ENCODE results near the gene CDK2AP2.
A peak's percentile ranks its signal among the peaks of the same experiment; 100 is the strongest.
"Not testable (repeated sequence)": the region's sequence is repeated elsewhere in the genome, so short reads cannot be mapped to it uniquely, and the experiment has no call there.

CDK2AP2 gene

GRCh38 chr11:67523556-67524479 lies 15.9 kb upstream of the CDK2AP2 start:
- no peak for DNase-seq

- DNase-seq, result no peak
Measured at GRCh38 chr11:67522844-67523555, 15.0 kb upstream of the CDK2AP2 start, which contains the start of gene CABP2. CABP2 (minus strand) TSS chr11:67523446; CDS start chr11:67523326, 120 bp downstream.

- no peak for DNase-seq
Measured at GRCh38 chr11:67522338-67522737, 14.4 kb upstream of the CDK2AP2 start.

GRCh38 chr11:67521924-67522323 lies 14.0 kb upstream of the CDK2AP2 start:
- no peak for DNase-seq

- no peak for DNase-seq
Measured at GRCh38 chr11:67520856-67521824, 13.2 kb upstream of the CDK2AP2 start.

GRCh38 chr11:67519726-67520125 lies 11.8 kb upstream of the CDK2AP2 start:
- DNase-seq, result no peak

GRCh38 chr11:67517784-67518552 lies 10.0 kb upstream of the CDK2AP2 start:
- DNase-seq, result no peak

- no peak for DNase-seq
Measured at GRCh38 chr11:67516806-67517205, 8.8 kb upstream of the CDK2AP2 start.

GRCh38 chr11:67514116-67514515 lies 6.2 kb upstream of the CDK2AP2 start:
- no peak for DNase-seq

- DNase-seq, result not testable (repeated sequence)
Measured at GRCh38 chr11:67511558-67511957, 3.6 kb upstream of the CDK2AP2 start.

- no peak for DNase-seq
Measured at GRCh38 chr11:67510023-67510345, 2.0 kb upstream of the CDK2AP2 start.

- DNase-seq, result peak; percentile 99
Measured at GRCh38 chr11:67508486-67509121, 642 bp upstream of the CDK2AP2 start.

- DNase-seq, result no peak
Measured at GRCh38 chr11:67507242-67507863, 609 bp downstream of the CDK2AP2 start.

GRCh38 chr11:67506426-67507051 lies 1.4 kb downstream of the CDK2AP2 start:
- no peak for DNase-seq

- DNase-seq, result peak; percentile 96
Measured at GRCh38 chr11:67505605-67506396, 2.2 kb downstream of the CDK2AP2 start.

- DNase-seq, result peak; percentile 89
Measured at GRCh38 chr11:67504950-67505581, 2.9 kb downstream of the CDK2AP2 start, which contains the start of gene PITPNM1. PITPNM1 (minus strand) TSS chr11:67505363; CDS start chr11:67504180, 1,183 bp downstream.

GRCh38 chr11:67504005-67504949 lies 3.7 kb downstream of the CDK2AP2 start:
- DNase-seq, result peak; percentile 44
